Testis (tissue), 3 donors: Measurements from ENCODE around the gene DDOST. TPM values are rescaled to one million over a fixed set of nuclear protein-coding genes. Genes with fewer than 3 reads are reported as not detected.

Experiments
- DNase-seq: peaks from one replicate; pipeline ENCODE4 v3.0.0-alpha.2; 2019
- H3K27ac ChIP-seq, 2 donors: fragments of 200-600 bp; sonication (generic); one replicate each; pipeline ENCODE4 v1.5.1; 2019
- H3K27me3 ChIP-seq: fragments of 200-600 bp; sonication (generic); one replicate; pipeline ENCODE4 v1.5.1; 2019
- H3K36me3 ChIP-seq: fragments of 200-600 bp; sonication (generic); one replicate; pipeline ENCODE4 v1.5.1; 2017; ENCODE audit warnings: low read depth; ENCODE audit errors: missing control alignments
- H3K4me1 ChIP-seq: fragments of 200-600 bp; sonication (generic); one replicate; pipeline ENCODE4 v1.5.1; 2019
- H3K4me3 ChIP-seq, 2 donors: fragments of 200-600 bp; sonication (generic); one replicate each; pipeline ENCODE4 v1.5.1; 2017 to 2019
- H3K9me3 ChIP-seq: fragments of 200-600 bp; sonication (generic); one replicate; pipeline ENCODE4 v1.5.1; 2017
- CTCF ChIP-seq, 3 experiments: fragments of 450-650 bp in 2 of 3; fragments of 200-600 bp in 1 of 3; sonication (generic) in 1 of 3; IDR thresholded peaks; one replicate each; pipeline ENCODE4 v1.5.1; 2016 to 2019; ENCODE audit warnings: antibody characterized with exemption in 3 of 3, mild to moderate bottlenecking in 2 of 3, moderate library complexity in 1 of 3
- POLR2A ChIP-seq: fragments of 450-650 bp; IDR thresholded peaks from one replicate; pipeline ENCODE4 v1.6.1; 2017; ENCODE audit warnings: antibody characterized with exemption, mild to moderate bottlenecking, moderate library complexity
- WGBS, 2 donors: methylation state at CpG; one replicate each; pipeline ENCODE4 v1.1.5; 2018; 5-methylcytosine and 5-hydroxymethylcytosine counted together
- intact Hi-C: fragments of 100-400 bp; cut with DNase I; formaldehyde crosslinking; loops from one replicate; pipeline ENCODE4 v1.15.1; 2023; ENCODE audit warnings: low total_unique reads
- polyA plus RNA-seq: library from polyadenylated mRNA; stranded (reverse); fragments of 350-450 nt; fragmentation: Illumina TruSeq; extraction: RNeasy Lipid Tissue Mini Kit (QIAGEN cat#74804); gene quantifications from one replicate; pipeline ENCODE4 v1.2.3, GENCODE V29; 2014; ENCODE audit warnings: low read depth, low replicate concordance; ENCODE audit not compliant: insufficient read depth
- total RNA-seq, 2 donors: library from RNA; depleted of rRNA; stranded (reverse); fragments of >200 nt; gene quantifications; one replicate each; pipeline ENCODE4 v1.2.3, GENCODE V29; 2016

DDOST gene
- total and polyA plus RNA-seq, 3 donors from 2014 or later, result 207 to 275 (median 237) TPM

DNA sequence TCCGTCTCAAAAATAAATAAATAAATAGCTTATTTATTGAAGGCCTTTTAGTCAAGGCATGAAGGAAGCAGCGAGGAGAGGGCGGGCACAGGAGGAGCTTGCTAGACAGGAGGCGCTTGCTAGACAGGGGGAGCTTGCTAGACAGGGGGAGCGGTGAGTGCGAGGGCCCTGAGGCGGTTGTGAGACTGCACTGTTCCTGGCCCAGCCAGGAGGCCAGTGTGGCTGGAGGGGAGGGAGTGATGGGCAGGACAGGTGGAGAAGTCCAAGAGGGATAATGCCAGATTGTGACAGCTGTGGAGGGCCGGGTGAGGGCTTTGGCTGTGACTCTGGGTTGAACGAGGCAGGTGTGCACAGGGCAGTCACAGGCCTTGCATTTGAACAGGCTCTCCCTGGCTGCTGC, 38.4 kb upstream of the DDOST start:
- no peak for DNase-seq
- TF ChIP-seq POLR2A, result no peak
- TF ChIP-seq CTCF (IDR thresholded peaks at IDR 0.05), result no peak
- no peak overlapping the region for H3K27ac ChIP-seq
- intact Hi-C loops, result loop anchor here (10.0 kb wide), 1 partner anchor 495 kb away; no protein-coding TSS in a partner anchor
- H3K4me3 ChIP-seq, result no peak overlapping the region
- no peaks in the 10 kb centered on the region for H3K36me3 ChIP-seq
- no peaks in the 10 kb centered on the region for H3K9me3 ChIP-seq
- WGBS, 2 donors, result 88 to 90% methylated on average over 9 of the region's 9 CpGs
- no peaks in the 10 kb centered on the region for H3K27me3 ChIP-seq
- H3K4me1 ChIP-seq, result peaks cover 5% of the 10 kb centered on the region

DNA sequence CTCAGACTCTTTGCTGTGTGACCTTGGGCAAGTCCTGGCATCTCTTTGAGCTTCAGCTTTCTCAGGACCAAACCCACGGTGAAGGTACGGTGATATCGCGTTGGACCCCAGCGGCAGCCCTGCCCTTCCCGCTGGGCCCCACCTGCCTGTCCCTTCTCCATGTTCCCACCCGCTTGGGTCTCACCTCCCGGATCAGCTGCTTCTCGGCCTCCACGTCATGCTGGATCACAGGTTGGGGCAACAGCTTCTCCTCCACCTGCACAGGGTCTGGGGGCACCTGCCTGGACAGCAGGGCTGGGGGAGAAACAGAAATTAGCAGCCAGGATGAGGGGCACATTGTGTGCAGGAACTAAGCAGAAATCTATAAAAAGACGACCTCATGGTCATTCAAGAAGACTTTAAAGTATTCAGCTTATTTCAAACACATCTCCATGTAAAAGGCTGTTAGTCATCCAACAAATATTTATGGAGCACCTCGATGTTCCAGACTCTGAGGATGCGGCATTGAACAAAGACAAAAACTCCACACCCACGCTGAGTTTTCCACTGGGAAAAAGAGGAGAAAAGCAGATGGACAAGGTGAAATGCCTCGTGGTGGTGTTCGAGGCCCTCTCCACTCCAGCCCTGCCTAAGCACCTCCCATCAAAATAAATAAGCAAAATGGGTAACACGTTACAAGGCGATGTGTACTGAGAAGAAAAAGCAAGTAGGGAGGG, 37.2 kb upstream of the DDOST start:
- WGBS, 2 donors, result 85 to 86% methylated on average over 18 of the region's 18 CpGs
- Histone ChIP-seq H3K4me3 (no peak overlapping the region), H3K36me3 (no peaks in the 10 kb centered on the region), H3K27ac (no peak overlapping the region), H3K4me1 (peaks cover 5% of the 10 kb centered on the region), H3K9me3 (no peaks in the 10 kb centered on the region), H3K27me3 (no peaks in the 10 kb centered on the region)
- intact Hi-C loops, result loop anchor here (10.0 kb wide), 1 partner anchor 496 kb away; no protein-coding TSS in a partner anchor
- TF ChIP-seq CTCF (IDR thresholded peaks at IDR 0.05), result no peak
- no peak for TF ChIP-seq POLR2A
- DNase-seq, result no peak

GRCh38 chr1:20697563-20697962, 36.4 kb upstream of the DDOST start:
- Histone ChIP-seq H3K4me3 (no peak overlapping the region), H3K27me3 (no peaks in the 10 kb centered on the region), H3K36me3 (no peaks in the 10 kb centered on the region), H3K4me1 (peaks cover 5% of the 10 kb centered on the region), H3K27ac (peak overlapping the region in 1 of 2 donors; percentile 89), H3K9me3 (no peaks in the 10 kb centered on the region)
- intact Hi-C loops, result loop anchor here (10.0 kb wide), 1 partner anchor 497 kb away; no protein-coding TSS in a partner anchor
- 89 to 93% methylated on average over 8 to 12 of the region's 12 CpGs for WGBS, 2 donors
- no peak for DNase-seq
- TF ChIP-seq POLR2A (no peak), CTCF (IDR thresholded peaks at IDR 0.05) (no peak)

GRCh38 chr1:20696397-20697333, 35.5 kb upstream of the DDOST start:
- TF ChIP-seq POLR2A, result no peak
- TF ChIP-seq CTCF (IDR thresholded peaks at IDR 0.05), result peak; percentile 88 to 93 (median 89)
- intact Hi-C loops, result loop anchor here (10.0 kb wide), 1 partner anchor 498 kb away; no protein-coding TSS in a partner anchor
- Histone ChIP-seq H3K27me3 (no peaks in the 10 kb centered on the region), H3K36me3 (no peaks in the 10 kb centered on the region), H3K4me3 (peak overlapping the region; percentile 53 to 60), H3K9me3 (no peaks in the 10 kb centered on the region), H3K27ac (peak overlapping the region; percentile 85 to 89), H3K4me1 (peaks cover 5% of the 10 kb centered on the region)
- WGBS, 2 donors, result 0 to 2% methylated on average over 18 to 29 of the region's 46 CpGs
- peak; percentile 93 for DNase-seq
